Measurements from ENCODE around the gene SDSL.

- TF ChIP-seq ZFP30 (CRISPR knock-in tag; IDR thresholded peaks at IDR 0.05) (no peak), CSRNP3 (CRISPR knock-in tag; IDR thresholded peaks at IDR 0.05) (no peak), ARNTL (CRISPR knock-in tag; IDR thresholded peaks at IDR 0.05; ENCODE audit: borderline replicate concordance, low read depth) (no peak), TSHZ2 (CRISPR knock-in tag; IDR thresholded peaks at IDR 0.05) (no peak), GLIS3 (CRISPR knock-in tag; IDR thresholded peaks at IDR 0.05) (no peak), CREB5 (CRISPR knock-in tag; IDR thresholded peaks at IDR 0.05; ENCODE audit: low read depth) (no peak)
Measured at GRCh38 chr12:113396828-113397496, 25.2 kb upstream of the SDSL start.
